ENCODE measurements around the gene ARHGAP10.

Gene ARHGAP10

DNA sequence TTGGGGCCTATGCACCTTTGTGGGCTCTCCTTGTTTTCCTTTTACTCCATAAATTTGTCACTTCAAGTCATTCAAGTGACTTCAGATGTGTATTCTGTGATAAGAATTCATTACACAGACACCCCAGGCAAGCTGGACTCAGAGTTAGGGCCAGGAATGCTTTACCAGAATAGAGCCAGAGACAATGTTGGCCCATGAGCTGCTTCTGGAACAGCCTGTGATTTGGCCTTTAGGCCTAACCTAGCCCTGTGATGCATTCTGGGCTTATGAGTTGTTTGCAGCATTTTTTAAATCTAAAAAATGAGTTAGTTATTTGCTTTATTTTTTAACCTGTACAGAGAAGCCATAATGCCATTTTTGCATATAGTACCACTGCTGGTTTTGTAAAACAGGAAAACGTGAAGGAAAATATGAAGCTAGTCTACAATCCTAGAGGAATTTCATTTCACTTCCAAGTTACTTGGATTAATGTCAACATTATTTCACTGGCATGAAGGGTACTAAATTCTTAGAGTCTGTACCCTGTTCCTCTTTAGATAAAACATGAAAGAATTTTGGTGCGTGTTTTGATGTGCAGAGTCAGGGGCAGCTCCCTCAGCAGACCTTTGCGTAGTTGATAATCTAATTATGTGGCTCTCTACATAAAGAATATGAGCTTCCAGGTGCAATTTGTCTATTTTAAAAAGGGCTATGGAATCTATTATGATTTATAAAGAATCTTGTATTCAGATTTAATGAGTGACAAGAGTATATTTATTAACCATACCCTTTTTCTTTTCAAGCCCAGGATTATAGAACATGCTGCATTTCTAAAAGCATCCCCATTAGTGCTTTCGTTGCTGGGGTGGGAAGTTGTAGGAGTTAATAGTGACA lies 84.7 kb downstream of the ARHGAP10 start:
- Histone ChIP-seq H3K4me1 (peaks cover 8 to 60% (median 10%) of the 10 kb centered on the region in 10 experiments; a peak in 15 of 20 replicates), H3K4me2 (peak overlapping the region in 8 of 11 experiments; percentile 16 to 92 (median 38); a peak in 11 of 22 replicates), H3K27me3 (no peaks in the 10 kb centered on the region), H4K20me1 (peaks cover 0 to 6% (median 0%) of the 10 kb centered on the region in 11 experiments; a peak in 1 of 22 replicates), H3K36me3 (no peaks in the 10 kb centered on the region), H3K4me3 (no peak overlapping the region), H3K27ac (peak overlapping the region in 3 of 11 experiments; percentile 60 to 72 (median 61); a peak in 5 of 22 replicates), H3K9me3 (replicated peaks in 1 of 11) (no peaks in the 10 kb centered on the region), H3K9ac (no peak overlapping the region)
- TF ChIP-seq Cebpa-rat (IDR thresholded peaks at IDR 0.05) = no peak

DNA sequence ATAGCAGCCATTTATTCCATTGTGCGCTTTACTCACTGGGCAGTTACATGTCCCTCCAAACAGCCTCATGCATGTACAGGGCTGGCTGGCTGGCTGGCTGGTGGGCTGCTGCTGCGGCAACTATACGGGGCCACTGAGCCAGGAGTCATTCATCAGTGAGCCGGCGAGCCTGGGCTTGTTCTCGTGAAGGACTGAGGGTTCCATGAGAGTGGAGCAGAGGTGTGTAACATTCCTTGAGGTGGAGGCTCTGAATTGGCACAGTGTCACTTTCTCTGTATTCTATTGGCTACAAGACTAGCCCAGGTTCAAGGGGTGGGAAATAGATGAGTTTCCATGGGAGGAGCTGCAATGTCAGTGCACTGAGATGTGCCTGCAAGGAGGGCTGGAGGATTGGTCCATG lies 89.1 kb downstream of the ARHGAP10 start:
- TF ChIP-seq Cebpa-rat (IDR thresholded peaks at IDR 0.05) = no peak

DNA sequence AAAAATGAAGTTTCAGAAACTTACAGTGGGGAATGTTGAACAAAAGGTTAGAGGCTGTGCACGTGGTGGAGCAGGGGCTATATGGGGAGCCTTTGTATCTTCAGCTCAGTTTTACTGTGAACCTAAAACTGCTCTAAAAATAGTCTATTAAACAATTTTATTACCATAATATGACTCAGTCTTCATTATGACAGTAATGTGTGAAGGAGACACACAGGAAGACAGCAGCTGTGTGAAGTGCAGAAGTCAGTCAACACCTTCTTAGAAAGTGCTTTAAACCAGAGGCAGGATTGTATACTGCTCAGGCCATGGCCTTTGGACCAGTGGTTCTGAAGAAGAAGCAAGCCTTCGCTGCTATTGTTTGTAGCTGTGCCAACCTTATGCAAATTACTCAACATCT lies 89.7 kb downstream of the ARHGAP10 start:
- Histone ChIP-seq H3K4me3 (no peak overlapping the region), H3K27me3 (no peaks in the 10 kb centered on the region), H3K27ac (no peak overlapping the region), H3K9me3 (replicated peaks in 1 of 11) (no peaks in the 10 kb centered on the region), H3K36me3 (peaks cover 0 to 23% (median 10%) of the 10 kb centered on the region in 11 experiments; a peak in 11 of 22 replicates), H3K4me1 (peaks cover 0 to 62% (median 6%) of the 10 kb centered on the region in 10 experiments; a peak in 11 of 20 replicates), H4K20me1 (no peaks in the 10 kb centered on the region), H3K9ac (no peak overlapping the region), H3K4me2 (peak overlapping the region in 3 of 11 experiments; percentile 43 to 67 (median 66); a peak in 6 of 22 replicates)
- TF ChIP-seq Cebpa-rat (IDR thresholded peaks at IDR 0.05) = no peak

More for the DNA sequence above, 89.1 kb downstream of the ARHGAP10 start:
- Histone ChIP-seq H3K4me3 (no peak overlapping the region), H3K9me3 (replicated peaks in 1 of 11) (no peaks in the 10 kb centered on the region), H3K36me3 (peaks cover 0 to 18% (median 6%) of the 10 kb centered on the region in 11 experiments; a peak in 11 of 22 replicates), H3K4me1 (peaks cover 2 to 62% (median 8%) of the 10 kb centered on the region in 10 experiments; a peak in 14 of 20 replicates), H4K20me1 (no peaks in the 10 kb centered on the region), H3K9ac (no peak overlapping the region), H3K4me2 (peak overlapping the region in 3 of 11 experiments; percentile 43 to 67 (median 66); a peak in 6 of 22 replicates), H3K27ac (no peak overlapping the region), H3K27me3 (no peaks in the 10 kb centered on the region)

DNA sequence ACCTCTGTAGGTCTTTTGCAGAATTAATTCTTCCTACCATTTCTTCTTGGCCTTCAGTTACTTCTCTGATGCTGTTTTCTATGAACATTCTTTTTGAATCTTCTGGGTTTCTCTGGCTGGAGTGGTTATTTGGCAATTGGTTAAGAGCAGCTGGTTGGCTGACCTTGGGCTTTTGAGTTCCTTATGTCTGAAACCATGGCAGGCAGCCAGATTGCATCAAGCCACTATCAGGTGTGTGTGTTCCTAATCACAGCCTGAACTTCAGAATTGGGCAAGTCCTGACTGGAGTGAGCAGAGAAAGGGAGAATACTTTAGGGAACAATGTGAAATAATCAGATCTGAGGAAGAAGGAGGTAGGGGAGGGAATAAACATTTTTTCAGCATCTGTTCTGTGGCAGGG lies 90.2 kb downstream of the ARHGAP10 start:
- Histone ChIP-seq H3K9ac (no peak overlapping the region; a peak in 1 of 22 replicates), H3K4me1 (peaks cover 0 to 62% (median 7%) of the 10 kb centered on the region in 10 experiments; a peak in 10 of 20 replicates), H3K27me3 (no peaks in the 10 kb centered on the region), H3K27ac (no peak overlapping the region), H3K9me3 (replicated peaks in 1 of 11) (no peaks in the 10 kb centered on the region), H3K4me2 (peak overlapping the region in 3 of 11 experiments; percentile 43 to 67 (median 66); a peak in 6 of 22 replicates), H3K36me3 (peaks cover 0 to 23% (median 10%) of the 10 kb centered on the region in 11 experiments; a peak in 11 of 22 replicates), H4K20me1 (no peaks in the 10 kb centered on the region), H3K4me3 (no peak overlapping the region)
- no peak for TF ChIP-seq Cebpa-rat (IDR thresholded peaks at IDR 0.05)

DNA sequence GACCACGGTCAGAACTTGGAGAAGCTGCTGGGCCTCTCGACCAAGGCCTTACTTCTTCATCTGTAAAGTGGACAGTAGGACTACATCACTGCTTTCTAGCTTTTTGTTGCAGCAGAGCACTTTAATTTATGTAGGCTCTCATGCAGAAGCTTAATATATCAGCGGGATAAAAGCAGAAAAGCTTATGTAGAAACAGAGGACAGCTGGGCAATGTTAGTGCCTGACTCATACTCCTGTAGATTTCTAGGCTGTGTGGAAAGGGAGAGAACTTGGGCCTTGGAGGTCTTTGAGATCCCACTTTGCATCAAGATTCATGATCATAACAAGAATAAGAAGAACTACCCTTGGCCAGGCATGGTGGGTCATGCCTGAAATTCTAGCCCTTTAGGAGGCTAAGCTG lies 91.2 kb downstream of the ARHGAP10 start:
- Histone ChIP-seq H3K4me2 (peak overlapping the region in 2 of 11 experiments; percentile 6 to 12; a peak in 3 of 22 replicates), H4K20me1 (no peaks in the 10 kb centered on the region), H3K4me3 (no peak overlapping the region), H3K4me1 (peaks cover 0 to 70% (median 16%) of the 10 kb centered on the region in 10 experiments; a peak in 13 of 20 replicates), H3K27me3 (no peaks in the 10 kb centered on the region), H3K27ac (no peak overlapping the region), H3K9ac (no peak overlapping the region), H3K9me3 (replicated peaks in 1 of 11) (no peaks in the 10 kb centered on the region), H3K36me3 (peaks cover 0 to 23% (median 10%) of the 10 kb centered on the region in 11 experiments; a peak in 11 of 22 replicates)
- TF ChIP-seq Cebpa-rat (IDR thresholded peaks at IDR 0.05) = no peak

DNA sequence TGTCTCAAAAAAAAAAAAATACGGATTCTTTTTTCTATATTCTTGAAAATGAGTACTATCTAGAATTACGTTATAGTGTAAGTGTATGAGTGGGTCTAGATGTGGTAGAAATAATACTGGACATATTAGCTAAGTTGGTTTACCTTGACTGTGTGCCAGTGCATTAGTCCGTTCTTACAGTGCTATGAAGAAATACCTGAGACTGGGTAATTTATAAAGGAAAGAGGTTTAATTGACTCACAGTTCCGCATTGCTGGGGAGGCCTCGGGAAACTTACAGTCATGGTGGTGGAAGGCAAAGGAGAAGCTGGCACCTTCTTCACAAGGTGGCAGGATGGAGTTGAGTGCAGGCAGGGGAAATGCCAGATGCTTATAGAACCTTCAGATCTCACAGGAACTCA lies 92.4 kb downstream of the ARHGAP10 start:
- H3K4me3 ChIP-seq = no peak overlapping the region

DNA sequence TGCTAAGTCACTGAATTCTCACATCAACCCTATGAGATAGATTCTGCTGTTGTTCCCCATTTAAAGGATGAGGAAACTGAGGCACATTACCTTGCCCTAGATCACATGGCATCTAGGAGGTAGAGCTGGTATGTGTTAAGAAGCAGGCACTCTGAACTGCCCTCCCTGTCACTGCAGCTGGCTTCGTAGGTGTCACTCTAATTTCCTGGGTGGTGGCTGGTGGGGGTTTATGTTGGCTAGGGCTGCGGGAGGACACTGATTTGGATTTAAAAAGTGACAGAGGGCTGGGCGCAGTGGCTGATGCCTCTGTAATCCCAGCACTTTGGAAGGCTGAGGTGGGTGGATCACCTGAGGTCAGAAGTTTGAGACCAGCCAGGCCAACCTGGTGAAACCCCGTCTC lies 93.0 kb downstream of the ARHGAP10 start:
- Histone ChIP-seq H3K36me3 (peaks cover 0 to 23% (median 10%) of the 10 kb centered on the region in 11 experiments; a peak in 11 of 22 replicates), H3K4me3 (no peak overlapping the region), H3K27ac (peak overlapping the region in 2 of 11 experiments; percentile 18 to 71; a peak in 3 of 22 replicates), H3K4me1 (peaks cover 0 to 87% (median 32%) of the 10 kb centered on the region in 10 experiments; a peak in 15 of 20 replicates), H3K4me2 (peak overlapping the region in 3 of 11 experiments; percentile 65 to 87 (median 85); a peak in 5 of 22 replicates), H4K20me1 (no peaks in the 10 kb centered on the region), H3K27me3 (no peaks in the 10 kb centered on the region), H3K9me3 (replicated peaks in 1 of 11) (no peaks in the 10 kb centered on the region), H3K9ac (no peak overlapping the region)
- TF ChIP-seq Cebpa-rat (IDR thresholded peaks at IDR 0.05) = no peak

More for the DNA sequence above, 92.4 kb downstream of the ARHGAP10 start:
- H3K9me3 ChIP-seq (replicated peaks in 1 of 11) = no peaks in the 10 kb centered on the region
- H3K4me1 ChIP-seq = peaks cover 0 to 81% (median 28%) of the 10 kb centered on the region in 10 experiments; a peak in 15 of 20 replicates
- peaks cover 0 to 23% (median 10%) of the 10 kb centered on the region in 11 experiments; a peak in 11 of 22 replicates for H3K36me3 ChIP-seq
- no peak overlapping the region for H3K9ac ChIP-seq
- no peak overlapping the region; a peak in 1 of 22 replicates for H3K4me2 ChIP-seq
- peak overlapping the region in 1 of 11 experiments; percentile 71; a peak in 2 of 22 replicates for H3K27ac ChIP-seq
- H4K20me1 ChIP-seq = no peaks in the 10 kb centered on the region
- TF ChIP-seq Cebpa-rat (IDR thresholded peaks at IDR 0.05) = no peak
- H3K27me3 ChIP-seq = no peaks in the 10 kb centered on the region

DNA sequence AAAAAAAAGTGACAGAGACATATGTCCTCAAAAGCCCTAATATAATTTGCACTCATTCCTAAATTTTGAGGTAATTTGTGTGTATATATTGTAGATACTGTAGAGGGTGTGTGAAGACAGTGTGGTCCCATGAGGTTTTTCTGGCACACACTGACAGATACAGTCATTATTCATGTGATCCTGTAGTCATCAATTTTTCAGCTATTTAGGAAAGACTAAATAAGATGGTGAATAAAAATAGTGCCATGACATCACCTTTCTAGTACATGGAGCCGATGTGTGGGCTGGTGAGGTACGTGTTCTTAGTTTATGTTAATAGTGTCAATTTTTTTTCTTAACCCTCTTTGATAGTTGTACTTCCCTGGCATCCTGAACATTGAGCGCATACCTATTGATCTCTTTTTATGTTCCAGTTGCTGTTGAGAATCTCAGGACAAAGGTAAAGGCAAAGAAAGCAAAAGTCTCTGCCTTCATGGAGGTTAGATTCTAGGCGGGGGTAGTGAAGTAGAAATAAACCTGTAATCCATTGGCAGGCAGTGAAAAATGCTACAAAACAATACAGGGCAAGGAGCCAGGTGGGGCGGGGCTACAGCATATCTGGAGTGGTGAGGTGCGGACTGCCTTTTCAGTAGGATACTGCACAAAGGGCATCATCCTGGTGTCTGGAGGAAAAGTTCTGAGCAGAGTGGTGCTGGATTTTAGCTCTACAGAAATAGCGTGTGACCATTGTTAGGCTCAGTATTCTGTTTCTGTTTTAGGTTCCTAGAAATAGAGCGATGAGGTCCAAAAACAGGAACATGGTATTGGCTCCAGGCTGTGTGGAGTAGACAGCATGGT lies 93.8 kb downstream of the ARHGAP10 start:
- no peaks in the 10 kb centered on the region for H4K20me1 ChIP-seq
- H3K9me3 ChIP-seq (replicated peaks in 1 of 11) = no peaks in the 10 kb centered on the region
- H3K4me3 ChIP-seq = no peak overlapping the region
- H3K36me3 ChIP-seq = peaks cover 0 to 23% (median 10%) of the 10 kb centered on the region in 11 experiments; a peak in 11 of 22 replicates
- H3K4me1 ChIP-seq = peaks cover 0 to 94% (median 40%) of the 10 kb centered on the region in 10 experiments; a peak in 15 of 20 replicates
- TF ChIP-seq Cebpa-rat (IDR thresholded peaks at IDR 0.05) = no peak
- peak overlapping the region in 2 of 11 experiments; percentile 29 to 36; a peak in 1 of 22 replicates for H3K9ac ChIP-seq
- peak overlapping the region in 5 of 11 experiments; percentile 29 to 87 (median 65); a peak in 10 of 22 replicates for H3K4me2 ChIP-seq
- H3K27ac ChIP-seq = peak overlapping the region in 4 of 11 experiments; percentile 21 to 71 (median 44); a peak in 6 of 22 replicates
- no peaks in the 10 kb centered on the region for H3K27me3 ChIP-seq

All from BLaER1 treated with 17β-estradiol and CSF1 and Interleukin-3, amounts not matched to agents 10 nM and 100 nM (cell line).